GM12878 (cell line): Measurements from ENCODE around the gene YEATS2.

ENCODE experiments used
- FOXK2 ChIP-seq: fragments of 450-650 bp; IDR thresholded peaks from 2 replicates; pipeline ENCODE4 v1.6.1; 2017; ENCODE audit warnings: mild to moderate bottlenecking, moderate library complexity
- POLR2AphosphoS2 ChIP-seq: IDR thresholded peaks from 2 replicates; pipeline ENCODE4 v1.6.1; 2011; ENCODE audit warnings: low read depth, mild to moderate bottlenecking, low read length, improper control_type of control experiment, moderate library complexity

DNA sequence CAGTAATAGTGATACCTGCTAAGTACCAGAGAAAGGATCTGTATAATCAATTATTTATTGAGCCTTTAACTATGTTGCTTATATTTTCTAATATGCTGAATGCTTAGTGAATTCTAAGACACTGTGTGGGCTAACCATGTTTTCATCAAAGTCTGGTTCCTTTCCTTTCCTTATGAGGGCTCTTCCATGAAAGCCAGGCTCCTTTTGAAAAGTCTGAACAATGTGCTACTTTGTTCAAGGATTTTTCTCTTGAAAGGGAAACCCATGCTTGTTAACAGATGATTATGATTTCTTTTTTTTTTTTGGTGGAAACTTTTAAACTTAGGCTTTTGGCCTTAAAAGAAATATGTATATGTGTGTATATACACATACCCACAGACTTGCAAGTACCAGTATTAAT is 17.0 kb downstream of the YEATS2 start:
- no peak for TF ChIP-seq FOXK2
- TF ChIP-seq POLR2AphosphoS2: no peak
